Vagina (tissue), 2 donors: ENCODE measurements around the gene MAB21L2.

Experiments
- POLR2A ChIP-seq, 2 donors: fragments of 450-650 bp; IDR thresholded peaks; one replicate each; pipeline ENCODE4 v1.6.1; 2017; ENCODE audit warnings: antibody characterized with exemption in 2 of 2, mild to moderate bottlenecking in 2 of 2, moderate library complexity in 2 of 2
- TF ChIP-seq, protein P1 (sequence below), 3 experiments: fragments of 450-650 bp in 2 of 3; fragments of 200-600 bp in 1 of 3; sonication (generic) in 1 of 3; IDR thresholded peaks; one replicate each; pipeline ENCODE4 v1.5.1; 2017 to 2019; ENCODE audit warnings: antibody characterized with exemption in 3 of 3, mild to moderate bottlenecking in 2 of 3, moderate library complexity in 2 of 3

DNA sequence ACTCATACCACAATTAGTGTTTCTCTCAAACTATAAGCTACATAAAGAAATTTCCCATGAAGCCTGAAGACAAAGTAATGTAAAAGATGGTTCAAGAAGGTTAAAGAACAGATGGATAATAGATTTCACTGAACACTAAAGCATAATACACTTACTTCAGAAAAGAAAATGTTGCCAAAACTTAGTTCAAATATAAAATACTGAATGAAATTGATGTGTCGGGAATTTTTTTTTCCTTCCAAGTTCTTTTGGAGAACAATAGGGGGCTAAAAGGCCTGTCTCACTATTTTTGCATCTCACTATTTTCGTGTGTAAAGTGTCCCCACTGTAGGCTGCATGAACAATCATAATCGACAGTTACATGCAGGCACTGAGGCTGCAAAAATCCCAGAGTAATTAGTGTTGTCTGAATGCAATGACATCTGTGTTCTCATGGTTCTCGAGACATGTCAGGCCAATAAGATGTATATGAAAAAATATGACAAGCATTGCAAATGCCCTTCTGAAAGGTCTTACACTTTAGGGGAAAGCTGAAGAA lies 11.9 kb upstream of the MAB21L2 start:
- no peak for TF ChIP-seq POLR2A (IDR thresholded peaks at IDR 0.05)
- TF ChIP-seq, protein P1, sequence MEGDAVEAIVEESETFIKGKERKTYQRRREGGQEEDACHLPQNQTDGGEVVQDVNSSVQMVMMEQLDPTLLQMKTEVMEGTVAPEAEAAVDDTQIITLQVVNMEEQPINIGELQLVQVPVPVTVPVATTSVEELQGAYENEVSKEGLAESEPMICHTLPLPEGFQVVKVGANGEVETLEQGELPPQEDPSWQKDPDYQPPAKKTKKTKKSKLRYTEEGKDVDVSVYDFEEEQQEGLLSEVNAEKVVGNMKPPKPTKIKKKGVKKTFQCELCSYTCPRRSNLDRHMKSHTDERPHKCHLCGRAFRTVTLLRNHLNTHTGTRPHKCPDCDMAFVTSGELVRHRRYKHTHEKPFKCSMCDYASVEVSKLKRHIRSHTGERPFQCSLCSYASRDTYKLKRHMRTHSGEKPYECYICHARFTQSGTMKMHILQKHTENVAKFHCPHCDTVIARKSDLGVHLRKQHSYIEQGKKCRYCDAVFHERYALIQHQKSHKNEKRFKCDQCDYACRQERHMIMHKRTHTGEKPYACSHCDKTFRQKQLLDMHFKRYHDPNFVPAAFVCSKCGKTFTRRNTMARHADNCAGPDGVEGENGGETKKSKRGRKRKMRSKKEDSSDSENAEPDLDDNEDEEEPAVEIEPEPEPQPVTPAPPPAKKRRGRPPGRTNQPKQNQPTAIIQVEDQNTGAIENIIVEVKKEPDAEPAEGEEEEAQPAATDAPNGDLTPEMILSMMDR (IDR thresholded peaks at IDR 0.05), result no peak
